GM19395 (cell line): ENCODE data around the gene TMEM59L.

Experiments used
- ATAC-seq: cut with Tn5 transposase; IDR thresholded peaks from one replicate; pipeline ENCODE4 v1.9.1; 2021; ENCODE audit warnings: mild to moderate bottlenecking, moderate library complexity; ENCODE audit not compliant: unreplicated experiment

TMEM59L gene

DNA sequence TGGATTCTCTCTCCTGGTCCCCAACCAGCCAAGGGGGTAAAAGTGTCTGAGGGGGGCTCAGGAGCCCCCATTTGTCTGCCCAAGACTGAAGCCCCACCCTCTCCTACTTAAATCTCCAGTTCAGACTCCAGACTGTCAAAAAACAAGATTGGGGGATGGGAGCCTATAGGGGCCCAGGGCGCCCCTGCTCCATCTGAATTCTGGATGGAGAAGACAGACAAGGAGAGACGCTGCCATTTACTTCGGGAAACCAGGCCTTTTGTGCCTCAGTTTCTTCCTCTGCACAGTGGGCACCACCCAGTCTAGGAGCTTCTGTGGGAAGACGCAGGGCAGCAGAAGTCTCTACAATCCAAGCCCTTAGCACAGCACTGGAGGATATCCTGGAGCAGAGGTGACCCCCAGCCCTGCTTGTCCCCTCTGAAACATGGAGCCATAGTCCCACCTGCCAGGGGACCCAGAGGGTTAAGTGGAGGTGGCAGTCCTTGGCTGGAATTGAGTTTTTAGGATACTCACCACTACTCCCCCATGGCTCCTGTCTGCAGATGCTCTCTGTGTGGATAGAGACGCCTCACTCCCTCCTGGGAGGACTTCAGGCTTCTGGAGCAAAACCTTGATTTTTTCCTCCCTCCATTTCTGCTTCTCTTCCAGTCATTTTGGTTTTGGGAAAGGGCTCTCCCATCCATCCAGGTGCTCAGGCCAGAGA, 4.4 kb upstream of the TMEM59L start:
- ATAC-seq = no peak

DNA sequence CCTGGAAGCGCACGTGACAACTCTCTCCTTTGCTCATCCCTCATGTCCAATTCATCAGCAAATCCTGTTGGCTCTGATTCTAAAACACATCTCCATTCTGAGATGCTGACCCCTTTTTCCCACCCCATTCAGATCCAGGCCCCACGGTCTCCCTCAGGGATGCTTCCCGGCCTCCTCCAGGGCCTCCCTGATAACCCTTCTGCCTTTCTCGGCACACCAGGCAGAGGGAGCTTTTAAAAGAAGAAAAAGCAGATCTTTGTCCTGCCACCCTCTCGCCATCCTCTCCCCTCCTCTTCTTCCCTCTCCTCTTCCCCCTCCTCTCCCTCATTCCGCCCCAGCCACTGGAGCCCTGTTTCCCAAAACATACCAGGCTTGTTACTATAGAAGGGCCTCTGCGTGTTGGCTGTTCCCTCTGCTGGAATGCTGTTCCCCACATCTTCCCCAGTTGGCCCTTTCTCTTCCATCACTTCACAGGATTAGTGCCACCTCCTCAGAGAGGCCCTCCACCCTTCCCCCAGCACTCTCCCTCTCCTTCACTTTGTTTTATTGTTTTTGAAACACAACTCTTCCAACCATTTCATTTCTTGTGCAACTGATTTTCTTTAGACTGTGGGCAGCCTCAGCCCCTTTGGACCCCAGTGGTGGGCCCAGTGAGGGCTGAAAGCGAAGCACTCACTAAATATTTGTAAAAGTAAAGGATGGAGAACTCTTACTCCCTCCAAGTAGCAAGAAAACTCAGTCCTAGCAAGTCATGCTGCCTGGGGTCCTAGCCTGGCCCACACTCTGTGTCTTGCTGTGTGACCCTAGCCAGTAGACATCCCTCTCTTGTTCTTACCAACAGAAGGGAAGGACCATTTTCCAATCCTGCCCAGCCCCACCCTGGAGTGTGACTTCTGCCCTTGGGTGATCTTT, 3.6 kb upstream of the TMEM59L start:
- no peak for ATAC-seq

DNA sequence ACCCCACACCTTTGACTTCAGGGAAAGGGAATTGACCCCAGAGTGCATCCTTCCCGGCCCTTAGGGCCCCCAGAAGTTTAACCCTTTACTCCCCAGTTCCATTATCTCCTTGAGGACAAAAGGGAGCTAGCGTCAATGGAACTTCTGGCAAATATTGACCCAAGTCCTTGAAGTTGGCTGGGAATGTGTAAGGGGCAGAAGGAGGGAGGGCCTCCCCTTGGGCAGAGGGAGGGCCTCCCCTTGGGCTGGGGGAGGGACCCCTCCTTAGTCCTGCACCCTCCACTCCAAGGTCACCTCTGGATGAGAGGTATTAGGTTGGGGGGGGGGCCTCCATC, 3.0 kb upstream of the TMEM59L start:
- no peak for ATAC-seq

DNA sequence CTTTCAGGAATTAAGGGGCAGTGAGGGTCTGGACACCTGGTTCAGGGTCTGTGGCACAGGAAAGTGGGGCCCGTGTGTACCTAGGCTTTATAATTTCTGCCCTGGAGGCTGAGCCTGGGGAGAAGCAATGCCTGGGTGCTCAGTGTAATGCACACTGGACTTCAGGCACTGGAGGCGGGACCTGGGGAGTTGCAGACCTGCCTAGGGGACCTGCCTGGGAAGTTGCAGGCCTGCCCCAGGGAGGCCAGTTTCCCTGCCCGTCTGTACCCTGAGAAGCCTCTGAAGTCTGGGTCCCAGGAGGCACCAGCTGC, 2.5 kb upstream of the TMEM59L start:
- no peak for ATAC-seq

DNA sequence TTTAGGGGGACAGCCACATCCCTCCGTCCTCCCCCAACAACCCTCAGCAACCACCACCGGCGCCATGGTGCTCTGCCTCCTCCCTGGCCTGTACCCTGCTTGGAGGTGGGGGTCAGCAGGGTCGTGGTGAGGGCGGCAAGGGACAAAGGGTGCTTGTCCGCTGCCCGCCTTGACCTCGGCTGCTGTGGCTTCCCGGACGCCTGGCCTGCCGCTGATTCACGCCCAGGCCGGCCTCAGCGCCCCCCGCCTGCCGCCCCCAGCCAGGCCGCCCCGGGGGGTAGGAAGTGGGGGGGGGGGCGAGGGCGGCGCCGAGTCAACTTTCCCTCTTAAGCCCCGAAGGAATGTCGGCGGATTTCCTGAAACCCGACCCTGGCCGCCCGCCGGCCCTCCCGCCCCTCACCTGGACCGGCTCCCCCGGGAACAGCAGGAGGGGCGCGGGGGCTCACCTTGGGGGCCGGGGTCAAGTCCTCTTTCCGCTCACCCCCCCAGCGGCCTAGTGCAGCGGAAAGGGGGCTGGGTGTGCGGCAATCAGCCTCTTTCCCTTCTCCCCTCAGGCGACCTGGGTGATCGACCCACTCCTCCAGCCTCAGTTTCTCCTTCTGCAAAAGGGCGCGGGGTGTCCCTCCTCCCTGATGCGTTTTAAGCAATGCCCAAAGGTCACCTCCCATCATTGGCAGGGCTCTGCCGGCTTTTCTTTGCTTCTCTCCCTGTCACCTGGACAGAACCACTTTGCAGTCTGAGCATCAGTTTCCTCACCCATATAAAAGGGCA, 1.9 kb upstream of the TMEM59L start:
- ATAC-seq = no peak

DNA sequence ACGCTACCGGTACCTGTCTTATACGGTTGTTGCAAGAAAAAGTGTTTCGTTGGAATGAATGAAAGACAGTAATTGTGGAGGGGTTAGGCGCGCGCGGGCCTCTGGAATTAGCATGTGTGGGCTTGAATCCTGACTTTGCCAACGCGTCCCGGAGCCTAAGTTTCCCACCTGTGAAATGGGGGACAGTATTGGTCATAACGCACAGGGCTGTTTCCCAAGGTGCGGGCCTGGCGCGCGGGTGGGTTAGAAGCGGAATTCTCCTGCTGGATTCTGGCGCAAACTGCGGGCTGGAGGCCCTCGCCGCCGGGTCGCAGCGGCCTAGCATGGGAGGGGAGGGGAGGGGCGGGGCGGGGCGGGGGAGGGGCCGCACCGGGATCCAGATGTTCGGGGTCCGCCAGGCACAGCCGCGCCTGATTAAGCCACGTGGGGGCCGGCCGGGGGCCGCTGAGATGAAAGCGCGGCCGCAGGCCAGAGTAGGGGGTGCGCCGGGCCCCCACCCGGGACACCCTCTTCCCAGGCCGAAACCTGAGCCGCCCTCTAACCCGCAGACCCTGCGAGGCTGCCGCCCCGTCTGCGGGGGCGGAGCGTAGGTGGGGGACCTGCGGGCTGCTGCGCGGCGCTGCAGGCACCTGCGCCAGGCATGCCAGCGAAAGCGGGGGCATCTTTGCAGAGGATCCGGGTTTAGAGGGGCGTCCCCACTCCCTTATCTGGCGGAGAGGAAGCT, 1.2 kb upstream of the TMEM59L start:
- no peak for ATAC-seq

DNA sequence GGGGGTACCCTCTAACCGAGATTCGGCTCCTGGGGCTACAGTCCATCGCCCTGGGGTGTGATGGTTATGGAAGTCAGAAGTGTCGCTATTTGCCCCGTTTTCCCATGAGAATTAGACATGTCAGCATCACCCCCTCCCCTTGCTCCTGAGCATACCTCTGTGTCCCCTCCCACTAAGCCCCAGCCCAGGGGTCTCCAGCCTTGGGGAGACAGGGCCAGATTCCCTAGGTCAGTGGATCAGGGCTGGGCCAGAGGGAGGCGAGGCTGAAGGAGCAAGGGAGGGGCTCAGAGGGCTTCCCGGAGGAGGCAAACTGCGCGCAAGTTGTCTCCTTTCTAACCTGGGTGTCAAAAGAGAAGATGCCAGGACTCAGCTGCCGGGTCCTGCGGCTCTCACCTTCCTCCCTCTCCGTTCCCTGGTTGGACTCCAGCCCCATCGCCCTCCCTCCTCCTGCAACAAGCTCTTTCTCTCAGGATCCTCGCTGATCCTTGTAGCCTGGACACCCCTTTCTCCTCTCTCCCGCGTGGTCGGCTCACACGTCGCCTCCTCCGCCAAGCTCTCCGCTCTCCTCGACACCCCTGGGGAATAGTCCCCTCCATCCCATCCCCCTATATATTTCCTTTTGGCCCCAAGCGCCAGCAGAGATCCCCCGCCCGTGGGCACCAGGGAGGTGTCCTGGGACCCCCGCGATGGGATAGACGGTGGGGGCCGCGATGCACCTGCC, 459 bp upstream of the TMEM59L start:
- ATAC-seq = no peak

DNA sequence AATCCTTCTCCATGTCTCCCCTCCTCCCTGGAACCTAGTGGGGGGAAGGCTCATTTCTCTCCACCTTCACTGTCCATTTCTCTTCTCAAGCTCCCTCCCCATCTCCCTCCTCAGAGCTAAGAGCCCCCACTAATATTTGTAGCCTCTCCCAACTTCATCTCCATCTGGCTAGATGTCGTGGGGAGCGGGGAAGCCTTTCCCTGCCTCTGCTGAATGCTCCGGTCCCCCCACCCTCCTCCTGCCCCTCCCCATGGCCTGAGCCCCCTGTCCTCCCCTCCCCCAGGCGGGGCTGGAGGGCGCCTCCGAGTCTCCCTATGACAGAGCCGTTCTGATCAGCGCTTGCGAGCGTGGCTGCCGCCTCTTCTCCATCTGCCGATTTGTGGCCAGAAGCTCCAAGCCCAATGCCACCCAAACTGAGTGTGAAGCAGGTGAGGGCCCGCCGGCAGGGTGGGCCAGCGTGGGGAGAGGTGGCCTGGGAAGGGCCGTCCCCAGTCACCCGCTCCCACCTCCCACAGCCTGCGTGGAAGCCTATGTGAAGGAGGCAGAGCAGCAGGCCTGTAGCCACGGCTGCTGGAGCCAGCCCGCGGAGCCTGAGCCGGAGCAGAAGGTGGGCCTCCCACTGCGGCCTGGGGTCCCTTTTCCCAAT, 1.0 kb downstream of the TMEM59L start:
- no peak for ATAC-seq

DNA sequence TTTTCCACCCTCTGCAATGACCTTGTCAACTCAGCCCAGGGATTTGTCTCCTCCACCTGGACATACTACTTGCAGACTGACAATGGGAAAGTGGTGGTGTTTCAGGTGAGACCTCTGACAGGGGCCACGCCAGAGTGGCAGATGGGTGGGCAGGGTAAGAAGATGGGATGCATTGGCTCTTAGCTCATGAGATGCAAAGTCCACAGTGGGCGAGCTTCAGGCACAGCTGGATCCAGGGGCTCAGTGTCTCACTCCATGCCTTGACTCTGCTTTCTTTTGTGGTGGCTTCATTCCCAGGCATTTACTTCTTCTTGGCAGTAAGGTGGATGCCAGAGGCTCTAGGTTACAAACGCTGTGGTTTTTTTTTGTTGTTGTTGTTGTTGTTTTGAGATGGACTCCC, 3.4 kb downstream of the TMEM59L start:
- ATAC-seq = no peak

DNA sequence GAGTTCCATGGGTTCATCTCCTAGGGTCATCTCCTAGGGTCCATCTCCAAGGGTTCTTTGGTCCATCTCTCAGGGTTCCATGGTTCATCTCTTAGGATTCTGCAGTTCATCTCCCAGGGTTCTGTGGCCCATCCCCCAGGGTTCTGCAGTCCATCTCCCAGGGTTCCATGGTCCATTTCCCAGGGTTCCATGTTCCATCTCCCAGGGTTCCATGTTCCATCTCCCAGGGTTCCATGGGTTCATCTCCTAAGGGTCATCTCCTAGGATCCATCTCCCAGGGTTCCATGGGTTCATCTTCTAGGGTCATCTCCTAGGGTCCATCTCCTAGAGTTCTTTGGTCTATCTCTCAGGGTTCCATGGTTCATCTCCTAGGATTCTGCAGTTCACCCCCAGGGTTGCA, 4.9 kb downstream of the TMEM59L start:
- ATAC-seq = no peak

DNA sequence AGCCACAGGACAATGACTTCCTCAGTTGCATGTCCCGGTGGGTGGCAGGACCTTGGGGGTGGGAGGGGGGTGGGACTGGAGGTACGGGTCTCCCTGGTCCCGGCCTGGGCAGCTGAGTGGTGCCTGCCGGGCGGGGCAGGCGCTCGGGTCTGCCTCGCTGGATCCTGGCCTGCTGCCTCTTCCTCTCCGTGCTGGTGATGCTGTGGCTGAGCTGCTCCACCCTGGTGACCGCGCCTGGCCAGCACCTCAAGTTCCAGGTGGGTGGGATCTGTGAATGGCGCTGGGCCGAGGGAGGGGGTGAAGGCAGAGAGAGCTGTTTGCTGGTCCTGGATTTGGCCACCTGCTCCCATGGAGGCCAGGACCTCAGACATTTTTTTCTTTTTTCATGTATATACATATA, 5.6 kb downstream of the TMEM59L start:
- no peak for ATAC-seq

DNA sequence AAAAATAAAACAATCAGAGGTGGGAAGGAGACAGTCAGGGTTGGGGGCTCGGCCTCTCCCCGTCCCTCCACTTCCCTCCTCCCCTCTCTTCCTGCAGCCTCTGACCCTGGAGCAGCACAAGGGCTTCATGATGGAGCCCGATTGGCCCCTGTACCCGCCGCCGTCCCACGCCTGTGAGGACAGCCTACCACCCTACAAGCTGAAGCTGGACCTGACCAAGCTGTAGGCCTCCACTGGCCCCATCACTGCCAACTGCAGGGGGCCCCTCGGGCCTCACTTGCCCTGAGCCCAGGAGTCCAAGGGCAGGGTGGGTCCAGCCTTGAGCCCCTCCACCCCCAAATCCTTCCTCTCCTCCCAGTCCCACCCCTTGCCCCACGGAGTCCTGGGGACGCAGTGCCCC, 7.6 kb downstream of the TMEM59L start:
- ATAC-seq = no peak

DNA sequence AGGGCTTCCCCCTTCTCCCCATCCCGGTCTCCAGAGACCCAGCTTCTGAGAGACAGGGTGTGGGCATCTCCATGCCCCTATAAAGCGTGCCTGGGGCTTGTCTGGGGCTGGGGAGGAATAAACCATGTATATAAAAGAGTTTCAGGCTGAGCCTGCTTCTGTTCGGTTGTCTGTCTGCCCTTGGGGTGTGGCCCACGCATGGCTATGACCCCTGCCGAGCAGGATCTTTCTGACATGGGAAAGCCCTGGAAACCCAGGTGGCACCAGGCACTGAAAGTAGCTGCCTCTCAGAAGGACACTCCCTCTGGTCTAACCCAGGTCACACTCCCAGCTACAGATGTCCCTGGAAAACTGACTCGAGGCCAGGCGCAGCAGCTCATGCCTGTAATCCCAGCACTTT, 8.2 kb downstream of the TMEM59L start:
- ATAC-seq = no peak

DNA sequence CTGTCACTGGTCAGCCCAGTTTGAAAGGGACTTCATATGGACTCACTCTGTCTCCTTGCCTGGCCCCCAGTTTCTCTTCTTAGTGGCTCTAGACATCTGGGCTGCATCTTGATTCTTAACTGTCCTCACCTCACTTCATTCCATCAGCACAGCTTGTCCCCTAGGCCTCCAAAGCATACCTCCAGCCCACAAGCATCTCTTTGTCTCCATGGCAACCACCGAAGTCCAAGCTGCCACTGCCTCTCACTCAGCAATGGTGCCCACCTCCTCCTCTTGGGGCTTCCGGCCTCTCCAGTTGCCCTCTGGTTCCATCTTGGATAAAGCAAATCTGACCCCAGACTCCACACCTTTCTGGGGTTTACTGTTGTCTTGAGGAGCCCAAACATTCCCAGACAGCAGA, 14.2 kb downstream of the TMEM59L start:
- ATAC-seq = no peak

DNA sequence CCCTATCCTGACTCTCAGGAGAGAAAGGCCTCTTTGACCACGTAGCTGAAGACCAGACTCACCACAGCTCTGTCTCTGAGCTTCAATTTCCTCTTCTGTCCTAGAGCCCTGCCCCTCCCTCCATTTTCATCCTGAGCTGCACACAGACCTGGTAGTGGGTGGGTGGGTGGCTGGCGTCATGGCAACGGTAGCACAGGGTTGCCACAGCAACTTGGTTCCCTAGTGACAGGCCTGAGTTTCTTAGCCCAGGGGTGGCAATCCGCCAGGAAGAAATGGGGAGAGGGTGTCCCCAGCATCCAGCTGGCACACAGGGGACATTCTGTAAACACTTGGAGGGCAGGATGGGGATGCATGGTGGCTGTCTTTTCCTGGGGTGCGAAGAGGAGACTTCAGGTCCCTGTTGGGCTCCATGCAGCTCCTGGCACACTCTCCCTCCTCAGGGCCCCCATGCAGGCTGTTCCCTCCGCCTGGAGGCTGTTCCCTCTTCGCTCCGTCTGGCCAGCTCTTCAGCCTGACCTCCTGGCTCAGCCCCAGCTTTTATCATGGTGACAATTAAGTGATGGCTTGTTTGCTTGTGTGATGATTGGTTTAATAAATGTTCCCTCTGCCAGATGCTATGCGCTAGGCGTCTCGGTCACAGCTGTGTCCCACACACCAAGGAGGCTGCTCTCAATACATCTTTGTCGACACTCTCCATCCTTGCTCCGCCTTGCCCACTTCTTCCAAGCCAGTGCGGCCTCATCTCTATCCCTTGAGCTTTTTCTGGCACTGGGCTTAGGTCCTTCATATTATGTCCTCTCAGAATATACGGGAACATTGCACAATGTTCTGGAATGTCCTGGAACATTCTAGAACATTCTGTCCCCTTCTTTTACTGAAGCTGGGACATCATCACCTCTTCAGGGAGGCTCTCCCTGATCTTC, 16.8 kb downstream of the TMEM59L start:
- no peak for ATAC-seq

DNA sequence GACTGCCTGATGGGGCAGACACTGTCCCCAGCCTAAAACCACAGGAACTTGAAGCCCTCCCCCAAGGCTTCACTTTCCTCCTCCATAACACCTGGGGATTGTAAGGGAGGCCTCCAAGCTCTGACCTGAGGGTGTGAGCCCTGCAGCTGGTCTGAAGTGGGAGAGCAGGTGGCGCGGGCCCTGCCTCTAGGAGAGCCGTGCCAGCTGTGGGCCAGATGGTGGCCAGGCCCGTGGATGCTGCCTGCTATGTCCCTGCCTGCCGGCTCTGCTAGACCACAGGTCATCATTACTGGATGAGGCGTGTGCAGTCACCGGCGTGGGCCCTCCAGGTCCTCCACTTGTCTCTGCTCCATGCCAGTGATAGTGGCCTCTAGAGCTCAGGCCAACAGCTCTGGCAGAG, 20.7 kb downstream of the TMEM59L start:
- no peak for ATAC-seq

DNA sequence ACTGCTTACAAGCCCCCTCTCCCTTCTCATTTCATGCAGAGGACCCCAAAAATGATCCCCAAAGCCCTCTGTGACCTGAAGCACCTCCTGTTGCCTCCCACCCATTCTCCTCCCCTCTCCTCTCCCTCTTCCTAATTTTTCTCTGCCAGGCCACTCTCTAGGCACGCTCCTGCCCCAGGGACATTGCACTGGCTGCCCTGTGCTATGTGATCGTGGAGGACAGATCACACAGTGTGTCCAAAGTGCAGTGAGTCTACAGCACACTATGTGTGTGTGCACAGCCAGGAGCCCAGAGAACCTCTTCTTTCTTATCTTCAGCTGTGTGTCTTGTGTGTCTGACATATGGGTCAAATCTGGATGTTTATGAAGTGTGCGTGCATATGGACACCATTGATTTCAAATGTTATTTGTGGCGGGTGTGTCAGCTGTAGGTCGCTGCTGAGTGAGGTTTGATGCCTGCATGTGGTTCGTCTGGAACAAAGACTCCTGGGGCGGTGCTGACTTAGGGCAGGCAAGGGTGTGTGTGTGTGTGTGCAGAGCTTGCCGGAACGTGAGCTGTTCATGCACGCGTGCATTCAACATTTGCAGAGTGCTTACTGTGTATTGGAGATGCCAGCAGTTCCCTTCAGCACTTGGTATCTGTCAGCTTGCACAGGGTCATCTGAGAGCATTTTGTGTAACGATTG, 22.1 kb downstream of the TMEM59L start:
- ATAC-seq = no peak

DNA sequence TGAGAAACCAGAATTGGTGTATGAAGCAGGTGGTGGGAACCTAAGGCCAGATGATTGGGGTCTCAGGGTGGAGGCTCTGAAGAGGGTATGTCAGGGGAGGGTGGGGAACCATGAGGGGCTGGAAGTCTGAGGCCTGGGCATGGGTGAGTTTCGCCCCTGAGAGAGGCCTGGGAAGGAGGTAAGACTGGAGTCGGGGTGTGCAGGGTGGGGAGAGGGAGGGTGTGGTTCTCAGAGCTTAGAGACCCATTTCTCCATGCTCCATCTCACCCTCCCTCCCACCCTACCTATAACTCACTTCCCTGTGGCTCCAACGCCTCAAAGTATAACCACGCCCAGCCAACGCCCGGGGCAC, 23.1 kb downstream of the TMEM59L start:
- ATAC-seq = no peak
